Measurements from ENCODE around the gene IGSF21. TPM values are rescaled to one million over a fixed set of nuclear protein-coding genes. Genes with fewer than 3 reads are reported as not detected.

The IGSF21 gene
- total RNA-seq, 1 experiment from 2014 or later: 5.2 TPM

- Histone ChIP-seq H3K79me1 (ENCODE audit: insufficient read depth, low read depth, low read length, poor library complexity, severe bottlenecking) (no peaks in the 10 kb centered on the region), H3K18ac (ENCODE audit: insufficient read length, low read depth, low read length) (no peak overlapping the region), H3K4me1 (ENCODE audit: insufficient read depth, low read length) (peaks cover 7% of the 10 kb centered on the region; the same call in 1 of the 2 replicates), H3K79me2 (ENCODE audit: insufficient read depth, low read length) (no peaks in the 10 kb centered on the region), H3K23ac (ENCODE audit: insufficient read length, low read depth, low read length) (no peak overlapping the region), H3K9ac (ENCODE audit: extremely low read depth, insufficient read length, low read length) (no peak overlapping the region), H3K9me3 (ENCODE audit: control insufficient read depth, low read depth, low read length) (no peaks in the 10 kb centered on the region), H3T11ph (ENCODE audit: low read length) (no peak overlapping the region), H4K5ac (ENCODE audit: insufficient read length, low read depth, low read length) (no peak overlapping the region), H3K27ac (ENCODE audit: insufficient read length, low read depth, low read length) (no peak overlapping the region), H2AFZ (ENCODE audit: low read length) (no peak overlapping the region), H4K91ac (ENCODE audit: insufficient read length, low read depth, low read length) (no peak overlapping the region), H3K56ac (ENCODE audit: insufficient read length, low read depth, low read length) (no peak overlapping the region), H4K20me1 (ENCODE audit: control insufficient read depth, insufficient read depth, insufficient read length) (no peaks in the 10 kb centered on the region), H3K23me2 (ENCODE audit: insufficient read length, low read depth, low read length, poor library complexity, severe bottlenecking) (no peaks in the 10 kb centered on the region), H3K4ac (ENCODE audit: low read depth, low read length) (no peak overlapping the region), H2BK120ac (ENCODE audit: low read depth, low read length, poor library complexity, severe bottlenecking) (no peak overlapping the region), H2BK12ac (ENCODE audit: insufficient read length, low read depth, low read length) (no peak overlapping the region), H2BK20ac (ENCODE audit: low read depth, low read length, poor library complexity, severe bottlenecking) (no peak overlapping the region), H3K14ac (ENCODE audit: insufficient read depth, low read length) (no peak overlapping the region), H2AK5ac (ENCODE audit: insufficient read length, low read length) (no peak overlapping the region), H2BK15ac (ENCODE audit: low read depth, low read length) (no peak overlapping the region), H4K8ac (replicated peaks; ENCODE audit: insufficient read length, low read depth, low read length) (no peak overlapping the region), H3K27me3 (ENCODE audit: insufficient read depth, low read length) (no peaks in the 10 kb centered on the region), H3K4me2 (ENCODE audit: insufficient read depth, insufficient read length, low read length) (no peak overlapping the region), H2BK5ac (ENCODE audit: insufficient read length, low read length) (no peak overlapping the region)
- Mint-ChIP-seq H3K27me3 (ENCODE audit: low read depth) (no peaks in the 10 kb centered on the region), H3K9me3 (no peaks in the 10 kb centered on the region; a peak in 1 of 5 replicates), H3K4me3 (no peak overlapping the region), H3K27ac (no peak overlapping the region), H3K4me1 (peaks cover 3 to 13% of the 10 kb centered on the region in 2 experiments), H3K36me3 (ENCODE audit: insufficient read depth in 1 of 3, low read depth in 3 of 3) (no peaks in the 10 kb centered on the region; a peak in 1 of 7 replicates)
- 100% methylated on average over 2 of the region's 3 CpGs for WGBS (ENCODE audit: extremely low coverage, insufficient read length, low lambda C conversion rate)
- DNase-seq: no peak
- no peak for TF ChIP-seq CTCF (conservative IDR thresholded peaks at IDR 0.05)
Measured at GRCh38 chr1:18305182-18305795, 197.7 kb downstream of the IGSF21 start.

Measured in H9 (cell line).